ENCODE measurements around the gene KDM2A. TPM values are rescaled to one million over a fixed set of nuclear protein-coding genes. Genes with fewer than 3 reads are reported as not detected.

Gene KDM2A
- total and polyA plus RNA-seq, 2 of the 13 experiments (the other 11 are each of a cell fraction or from before 2014, with no cell fraction given), result 31.3 to 31.4 TPM

DNA sequence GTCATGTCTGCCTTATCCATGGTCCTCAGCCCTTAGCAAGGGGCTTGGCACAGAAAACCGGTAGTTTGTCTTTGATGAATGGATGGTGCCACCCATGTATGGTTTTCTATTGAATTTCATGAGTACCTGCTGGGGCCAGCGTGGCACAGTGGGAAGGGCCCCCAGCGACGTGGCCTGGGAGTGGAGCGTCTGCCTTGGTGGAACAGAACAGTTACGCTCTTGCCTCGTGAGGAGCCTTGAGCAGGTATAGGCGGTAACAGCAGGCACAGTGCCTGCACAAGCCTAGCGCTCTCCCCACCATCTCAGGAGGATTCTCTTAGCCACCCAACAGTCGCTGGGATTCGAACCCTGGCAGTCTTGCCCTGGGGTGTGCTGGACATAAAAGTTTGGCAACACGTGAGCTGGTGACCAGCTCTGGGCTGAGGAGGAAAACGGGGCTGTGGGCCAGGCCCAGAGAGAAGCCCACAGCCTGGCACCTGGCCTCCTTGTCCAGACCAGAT is 181.2 kb downstream of the KDM2A start:
- TF ChIP-seq MBD4 (IDR thresholded peaks at IDR 0.05; ENCODE audit: borderline replicate concordance, low read length), result no peak
- TF ChIP-seq CHD2 (IDR thresholded peaks at IDR 0.05; ENCODE audit: low read depth, low read length), result no peak
- TF ChIP-seq, protein P1, sequence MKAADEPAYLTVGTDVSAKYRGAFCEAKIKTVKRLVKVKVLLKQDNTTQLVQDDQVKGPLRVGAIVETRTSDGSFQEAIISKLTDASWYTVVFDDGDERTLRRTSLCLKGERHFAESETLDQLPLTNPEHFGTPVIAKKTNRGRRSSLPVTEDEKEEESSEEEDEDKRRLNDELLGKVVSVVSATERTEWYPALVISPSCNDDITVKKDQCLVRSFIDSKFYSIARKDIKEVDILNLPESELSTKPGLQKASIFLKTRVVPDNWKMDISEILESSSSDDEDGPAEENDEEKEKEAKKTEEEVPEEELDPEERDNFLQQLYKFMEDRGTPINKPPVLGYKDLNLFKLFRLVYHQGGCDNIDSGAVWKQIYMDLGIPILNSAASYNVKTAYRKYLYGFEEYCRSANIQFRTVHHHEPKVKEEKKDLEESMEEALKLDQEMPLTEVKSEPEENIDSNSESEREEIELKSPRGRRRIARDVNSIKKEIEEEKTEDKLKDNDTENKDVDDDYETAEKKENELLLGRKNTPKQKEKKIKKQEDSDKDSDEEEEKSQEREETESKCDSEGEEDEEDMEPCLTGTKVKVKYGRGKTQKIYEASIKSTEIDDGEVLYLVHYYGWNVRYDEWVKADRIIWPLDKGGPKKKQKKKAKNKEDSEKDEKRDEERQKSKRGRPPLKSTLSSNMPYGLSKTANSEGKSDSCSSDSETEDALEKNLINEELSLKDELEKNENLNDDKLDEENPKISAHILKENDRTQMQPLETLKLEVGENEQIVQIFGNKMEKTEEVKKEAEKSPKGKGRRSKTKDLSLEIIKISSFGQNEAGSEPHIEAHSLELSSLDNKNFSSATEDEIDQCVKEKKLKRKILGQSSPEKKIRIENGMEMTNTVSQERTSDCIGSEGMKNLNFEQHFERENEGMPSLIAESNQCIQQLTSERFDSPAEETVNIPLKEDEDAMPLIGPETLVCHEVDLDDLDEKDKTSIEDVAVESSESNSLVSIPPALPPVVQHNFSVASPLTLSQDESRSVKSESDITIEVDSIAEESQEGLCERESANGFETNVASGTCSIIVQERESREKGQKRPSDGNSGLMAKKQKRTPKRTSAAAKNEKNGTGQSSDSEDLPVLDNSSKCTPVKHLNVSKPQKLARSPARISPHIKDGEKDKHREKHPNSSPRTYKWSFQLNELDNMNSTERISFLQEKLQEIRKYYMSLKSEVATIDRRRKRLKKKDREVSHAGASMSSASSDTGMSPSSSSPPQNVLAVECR (CRISPR knock-in tag; IDR thresholded peaks at IDR 0.05; ENCODE audit: borderline replicate concordance), result no peak
- TF ChIP-seq, protein P2, sequence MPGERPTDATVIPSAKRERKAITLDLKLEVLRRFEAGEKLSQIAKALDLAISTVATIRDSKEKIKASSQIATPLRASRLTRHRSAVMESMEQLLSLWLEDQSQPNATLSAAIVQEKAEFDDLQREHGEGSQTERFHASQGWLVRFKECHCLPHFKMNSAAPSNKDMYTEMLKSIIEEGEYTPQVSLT (CRISPR knock-in tag; IDR thresholded peaks at IDR 0.05; ENCODE audit: borderline replicate concordance, low read depth), result no peak
- no peak for TF ChIP-seq ZNF589 (CRISPR knock-in tag; conservative IDR thresholded peaks at IDR 0.05)
- no peak for TF ChIP-seq RFX1 (IDR thresholded peaks at IDR 0.05)
- no peak for TF ChIP-seq ZNF333 (CRISPR knock-in tag; IDR thresholded peaks at IDR 0.05; ENCODE audit: borderline replicate concordance)
- no peak for TF ChIP-seq ZNF780A (CRISPR knock-in tag; IDR thresholded peaks at IDR 0.05)
- no peak for TF ChIP-seq ZNF367 (CRISPR knock-in tag; IDR thresholded peaks at IDR 0.05; ENCODE audit: borderline replicate concordance)
- TF ChIP-seq U2AF2 (IDR thresholded peaks at IDR 0.05; ENCODE audit: low read depth, low read length), result no peak
- ATAC-seq (no peak), DNase-seq (ENCODE audit: low spot score) (no peak), FAIRE-seq (no peak)
- Histone ChIP-seq H3K9me3 (ENCODE audit: low read length) (peaks cover 9% of the 10 kb centered on the region; the same call in 1 of the 2 replicates), H3K79me2 (ENCODE audit: insufficient read depth, low read length) (peaks cover 5% of the 10 kb centered on the region), H4K20me1 (ENCODE audit: insufficient read depth, low read length) (no peaks in the 10 kb centered on the region), H3K4me2 (ENCODE audit: low read depth, low read length) (no peak overlapping the region), H3K4me1 (ENCODE audit: insufficient read depth, low read length) (peaks cover 19% of the 10 kb centered on the region), H2AFZ (ENCODE audit: low read length) (no peak overlapping the region), H3K27ac (ENCODE audit: extremely low read length, insufficient read depth, low read length) (no peak overlapping the region), H3K27me3 (ENCODE audit: control insufficient read depth in 1 of 2, insufficient read depth in 2 of 2, low read length in 2 of 2) (no peaks in the 10 kb centered on the region), H3K9ac (ENCODE audit: insufficient read depth, low read depth, low read length) (no peak overlapping the region), H3K36me3 (replicated peaks in 1 of 2; ENCODE audit: control insufficient read depth in 1 of 2, insufficient read depth in 2 of 2, low read length in 2 of 2) (peaks cover 9 to 33% of the 10 kb centered on the region in 2 experiments; a peak in 4 of 5 replicates), H3K4me3 (replicated peaks in 1 of 3; ENCODE audit: insufficient read depth in 1 of 3, low read depth in 2 of 3, low read length in 3 of 3) (no peak overlapping the region)
- ChIA-PET CTCF (ENCODE audit: low intra/inter-chr PET ratio, low total read pairs) (no interaction called here), POLR2A (no interaction called here)
- BruUV-seq (replicated peaks), result no TSS peak
- 97% methylated on average over 12 of the region's 13 CpGs for WGBS (ENCODE audit: low lambda C conversion rate)
- intact Hi-C loops (cut with micrococcal nuclease; ENCODE audit: unreplicated experiment), result loop anchor here (5.0 kb wide), 1 partner anchor 38 kb away; no protein-coding TSS in a partner anchor
- in situ Hi-C loops (cut with HindIII; ENCODE audit: extremely low pct_ligation_motif_present, low pct_unique_long_range_greater_than_20kb), result no loop called here
